GM19239 (cell line): ENCODE data around the gene SCMH1.
A peak's percentile ranks its signal among the peaks of the same experiment; 100 is the strongest.

Experiments used
- DNase-seq: peaks from one replicate; pipeline ENCODE4 v3.0.0; 2011; ENCODE audit warnings: low spot score; ENCODE audit not compliant: insufficient read length
- FAIRE-seq: peaks from 2 replicates; lab custom pipeline; 2011; peaks lifted over from hg19 to GRCh38; lab: Jason Lieb, UNC

The SCMH1 gene

GRCh38 chr1:40985875-40986274 lies 256.2 kb downstream of the SCMH1 start:
- no peak for DNase-seq
- no peak for FAIRE-seq

- FAIRE-seq = no peak
- DNase-seq = no peak
These were observed 256.9 kb downstream of the SCMH1 start for GRCh38 chr1:40985161-40985560.

GRCh38 chr1:40984531-40984930 lies 257.6 kb downstream of the SCMH1 start:
- DNase-seq (no peak), FAIRE-seq (no peak)

GRCh38 chr1:40984066-40984465 lies 258.0 kb downstream of the SCMH1 start:
- FAIRE-seq (no peak), DNase-seq (no peak)

- no peak for DNase-seq
- FAIRE-seq = no peak
These were observed 258.8 kb downstream of the SCMH1 start for GRCh38 chr1:40983286-40983685.

GRCh38 chr1:40982721-40983120 lies 259.4 kb downstream of the SCMH1 start:
- no peak for FAIRE-seq
- DNase-seq = no peak

GRCh38 chr1:40981691-40982448 lies 260.2 kb downstream of the SCMH1 start:
- FAIRE-seq (no peak), DNase-seq (no peak)

- DNase-seq (peak; percentile 34), FAIRE-seq (peak; percentile 68)
These were observed 261.5 kb downstream of the SCMH1 start for GRCh38 chr1:40980453-40981121.

- no peak for FAIRE-seq
- DNase-seq = no peak
These were observed 262.0 kb downstream of the SCMH1 start for GRCh38 chr1:40980068-40980452.

- FAIRE-seq (peak; percentile 84), DNase-seq (peak; percentile 95)
These were observed 262.7 kb downstream of the SCMH1 start, which contains the start of gene CTPS1 for GRCh38 chr1:40979241-40980067. TSS of gene CTPS1 (plus strand) at chr1:40979696. CDS start at chr1:40983291, 3,595 bp downstream.

- no peak for DNase-seq
- FAIRE-seq = no peak
These were observed 263.2 kb downstream of the SCMH1 start for GRCh38 chr1:40978886-40979240.

- no peak for FAIRE-seq
These were observed 264.4 kb downstream of the SCMH1 start for GRCh38 chr1:40977716-40978115.

More at GRCh38 chr1:40977716-40978115, 264.4 kb downstream of the SCMH1 start:
- DNase-seq = no peak
